SIG-M5 treated with dmso at 0.1 percent for 504 hours (cell line): ENCODE results near the gene NPAS3.

Experiments
- DNase-seq: peaks from one replicate; lab custom pipeline; 2025; ENCODE audit not compliant: unreplicated experiment; lab: John Stamatoyannopoulos, UW

NPAS3 gene

DNA sequence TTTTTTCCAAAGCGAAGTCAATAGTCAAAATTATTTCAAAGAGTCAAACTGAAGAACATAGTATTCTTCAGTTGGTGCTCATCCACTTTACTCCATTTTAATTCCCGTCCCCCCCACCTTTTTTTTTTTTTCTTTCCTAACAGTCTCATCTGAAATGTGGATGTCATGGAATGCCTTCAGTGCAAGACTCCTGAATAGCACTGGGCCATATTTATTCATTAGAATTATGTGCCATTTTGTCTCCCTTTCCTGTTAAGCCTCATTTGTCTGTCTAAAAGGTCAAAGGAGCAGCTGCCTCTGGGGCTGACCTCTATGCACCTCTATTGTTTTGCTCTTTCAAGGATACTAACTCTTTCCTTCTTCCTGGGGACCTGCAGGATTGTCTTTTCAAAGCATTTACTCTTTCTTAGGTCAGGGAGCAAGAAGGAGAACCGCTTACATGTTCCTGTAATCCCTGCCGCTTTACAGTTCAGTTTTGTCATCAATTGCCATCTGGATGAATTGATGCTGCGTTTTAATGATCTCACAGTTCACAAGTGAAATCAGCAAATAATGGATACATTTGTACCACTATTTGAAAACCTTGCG, 310.6 kb downstream of the NPAS3 start:
- no peak for DNase-seq

DNA sequence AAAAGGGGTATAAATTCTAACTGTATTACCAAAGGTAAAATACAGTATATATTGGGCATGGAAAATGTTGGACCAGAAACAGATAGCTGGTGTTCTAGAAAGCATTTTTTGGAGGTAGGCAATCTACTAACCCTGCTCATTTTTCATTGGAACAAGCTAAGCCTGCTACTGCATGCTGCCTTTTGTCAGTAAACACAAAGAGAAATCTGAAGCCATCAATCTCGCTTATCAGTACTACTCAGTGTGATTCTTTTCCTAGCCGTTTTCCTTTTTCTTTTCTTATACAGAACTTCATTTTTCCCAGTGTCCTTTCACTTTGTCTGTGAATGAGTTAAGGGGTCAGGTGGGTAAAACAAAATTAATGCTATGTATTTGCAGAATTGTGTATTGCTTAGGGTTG, 312.3 kb downstream of the NPAS3 start:
- DNase-seq: no peak

DNA sequence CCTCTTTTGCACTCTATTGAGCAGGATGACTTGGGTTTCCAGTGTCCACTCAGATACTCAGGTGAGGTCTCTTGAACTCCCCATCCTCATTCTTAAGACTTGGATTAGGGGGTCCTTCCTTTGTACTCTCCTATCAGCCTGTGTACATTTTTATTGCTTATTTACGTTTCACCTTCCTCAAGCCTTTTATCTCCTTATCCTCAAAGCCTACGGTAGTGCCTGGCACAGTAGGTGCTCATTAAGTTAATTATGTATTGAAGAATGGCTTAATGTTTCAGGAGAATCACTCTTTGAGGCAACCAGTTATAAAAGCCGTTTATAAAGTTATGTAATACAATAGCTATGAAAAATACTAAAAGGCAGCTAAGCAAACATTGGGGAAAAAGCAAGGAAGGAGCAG, 315.7 kb downstream of the NPAS3 start:
- DNase-seq: no peak

DNA sequence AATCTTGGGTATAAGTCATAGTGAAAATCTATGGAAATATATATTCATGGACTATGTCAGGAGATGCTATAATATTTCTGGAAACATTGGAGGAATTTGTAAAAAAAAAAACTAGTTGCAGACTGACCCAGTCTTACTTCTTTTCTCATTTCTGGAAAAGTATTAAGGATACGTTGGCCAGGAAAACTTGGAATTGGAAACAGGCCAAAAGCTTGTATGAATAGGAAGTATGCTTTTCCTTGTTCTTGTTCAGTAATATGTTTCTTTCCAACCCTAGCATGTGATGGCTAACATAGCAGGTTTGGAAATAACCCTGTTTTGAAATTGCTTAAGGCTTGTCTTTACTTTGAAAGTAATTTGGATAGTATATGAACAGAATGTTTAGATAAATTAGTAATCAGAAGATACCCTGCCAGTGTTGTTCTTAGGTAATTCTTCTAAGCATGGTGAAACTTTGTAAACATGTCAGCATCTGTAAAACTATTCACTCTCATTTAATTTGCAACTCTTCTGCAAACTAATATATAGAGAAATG, 316.2 kb downstream of the NPAS3 start:
- DNase-seq: no peak

DNA sequence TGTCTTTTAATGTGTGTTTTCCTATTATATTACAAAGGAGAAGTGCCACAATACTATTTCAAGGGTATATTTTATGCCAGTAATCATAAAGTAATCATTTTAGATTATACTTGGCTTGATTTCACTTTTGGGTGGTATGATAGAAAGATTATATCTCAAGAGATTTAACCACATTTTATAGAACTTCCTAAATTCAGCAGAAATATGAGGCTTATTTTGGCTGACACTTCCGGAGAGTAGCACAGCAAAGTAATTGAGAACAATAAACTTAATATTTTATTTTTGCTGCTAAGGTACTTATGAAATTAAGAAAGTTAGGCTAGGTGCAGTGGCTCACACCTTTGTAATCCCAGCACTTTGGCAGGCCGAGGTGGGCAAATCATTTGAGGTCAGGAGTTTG, 319.1 kb downstream of the NPAS3 start:
- no peak for DNase-seq

DNA sequence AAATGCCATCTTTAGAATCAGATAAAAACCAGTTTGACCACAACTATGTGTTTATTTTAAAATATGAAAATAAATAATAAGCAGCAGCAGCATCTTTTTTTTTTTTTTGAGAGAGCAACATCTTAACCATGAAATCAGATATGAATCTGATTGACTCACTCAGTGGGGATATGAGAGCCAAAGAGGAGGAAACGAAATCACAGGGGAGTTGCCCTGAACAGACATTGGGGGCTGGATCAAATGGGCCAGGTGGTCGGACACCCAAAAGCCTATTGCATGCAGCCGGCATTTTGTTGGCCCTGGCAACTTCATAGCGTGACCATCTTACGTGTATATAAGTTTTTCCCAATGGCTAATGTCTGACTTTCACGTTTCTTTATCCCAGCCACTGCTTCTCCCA, 321.1 kb downstream of the NPAS3 start:
- no peak for DNase-seq

DNA sequence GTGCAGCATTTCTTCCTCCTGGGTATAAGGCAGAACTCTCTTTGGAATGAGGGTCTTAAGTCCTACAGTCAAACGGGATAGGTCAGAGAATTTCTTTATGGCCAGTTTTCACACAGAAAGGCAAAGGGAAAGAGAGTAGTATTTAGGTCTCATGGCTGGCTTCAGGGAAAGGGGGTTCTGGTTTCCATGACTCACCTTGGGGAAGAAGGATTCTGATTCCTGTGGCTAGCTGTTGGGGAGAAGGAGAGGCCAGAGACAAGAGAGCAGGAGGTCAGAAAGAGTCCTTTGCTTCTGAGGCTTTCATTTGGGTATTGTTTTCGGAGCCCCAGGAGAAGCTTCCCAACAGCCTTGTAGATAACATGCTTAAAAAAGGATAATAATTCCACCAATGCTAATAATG, 332.5 kb downstream of the NPAS3 start:
- DNase-seq: no peak

DNA sequence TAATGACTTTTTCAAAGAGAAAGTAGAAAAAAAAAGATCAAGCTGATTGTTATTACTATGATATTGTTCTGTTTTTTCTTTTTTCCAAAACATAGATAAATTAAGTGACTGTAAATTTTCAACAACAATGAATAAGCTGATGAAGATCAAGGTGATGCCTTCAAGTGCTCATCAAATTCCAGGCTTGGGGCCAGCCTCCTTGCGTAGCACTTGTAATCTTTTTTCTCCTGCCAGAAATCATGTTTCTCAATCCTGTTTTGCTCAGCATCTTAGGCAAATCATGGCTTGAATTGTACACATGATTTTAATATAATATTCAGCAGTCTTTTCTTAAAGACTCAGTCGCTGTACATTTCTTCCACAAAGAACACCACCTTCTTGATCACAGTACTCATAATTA, 333.2 kb downstream of the NPAS3 start:
- no peak for DNase-seq

DNA sequence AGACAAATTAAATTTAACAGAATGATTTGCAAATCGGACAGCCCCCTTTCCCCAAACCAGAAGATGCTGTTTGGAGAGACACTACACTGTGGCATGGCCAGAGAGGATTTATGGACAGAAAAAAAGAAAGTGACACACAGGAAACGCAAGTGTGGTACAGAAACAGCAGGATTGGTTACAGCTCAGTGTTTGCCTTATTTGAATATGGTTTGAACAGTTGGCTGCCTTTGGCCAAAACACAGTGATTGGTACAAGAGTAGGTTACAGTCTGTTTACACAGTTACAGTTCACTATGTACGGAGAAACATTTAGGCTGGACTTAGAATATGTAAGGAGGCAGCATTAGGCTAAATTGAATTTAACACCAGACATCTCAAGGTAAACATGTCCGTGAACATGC, 335.3 kb downstream of the NPAS3 start:
- DNase-seq: no peak

DNA sequence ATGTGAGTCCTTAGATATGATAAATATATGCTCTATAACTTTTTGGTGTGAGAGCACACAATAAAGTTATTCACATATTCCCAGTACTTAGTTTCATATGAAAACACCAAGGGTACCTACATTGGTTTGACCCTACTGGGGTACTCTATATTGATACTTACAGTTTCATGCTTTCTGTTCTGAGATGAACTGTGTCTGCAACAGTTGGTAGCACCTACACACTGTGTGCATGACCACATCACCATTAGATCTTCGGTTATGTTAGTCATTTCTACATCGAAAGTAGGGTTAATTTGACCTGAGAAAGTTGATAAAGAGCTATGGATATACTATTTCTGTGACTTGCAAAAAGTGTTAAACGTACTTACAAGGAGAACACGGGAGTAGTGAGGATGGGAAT, 337.2 kb downstream of the NPAS3 start:
- DNase-seq: no peak

DNA sequence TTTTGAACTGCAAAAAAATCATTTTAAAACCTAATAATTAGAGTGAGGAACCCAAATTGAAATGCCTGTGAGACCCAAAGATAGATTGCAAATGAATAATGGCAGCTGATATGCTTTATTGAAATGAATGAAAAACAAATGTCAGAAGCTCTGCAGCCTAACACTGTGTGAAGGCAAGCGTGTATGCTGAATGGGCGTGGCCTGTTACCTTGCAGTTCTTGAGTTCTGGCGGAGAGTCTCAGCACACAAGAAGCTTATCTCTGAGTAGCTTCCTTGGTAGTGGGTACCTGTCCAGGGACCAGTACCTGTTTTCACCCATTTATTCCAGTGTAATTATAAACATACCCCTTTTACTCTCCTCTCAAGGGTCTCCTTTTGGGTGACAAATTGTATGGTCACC, 341.2 kb downstream of the NPAS3 start:
- no peak for DNase-seq

DNA sequence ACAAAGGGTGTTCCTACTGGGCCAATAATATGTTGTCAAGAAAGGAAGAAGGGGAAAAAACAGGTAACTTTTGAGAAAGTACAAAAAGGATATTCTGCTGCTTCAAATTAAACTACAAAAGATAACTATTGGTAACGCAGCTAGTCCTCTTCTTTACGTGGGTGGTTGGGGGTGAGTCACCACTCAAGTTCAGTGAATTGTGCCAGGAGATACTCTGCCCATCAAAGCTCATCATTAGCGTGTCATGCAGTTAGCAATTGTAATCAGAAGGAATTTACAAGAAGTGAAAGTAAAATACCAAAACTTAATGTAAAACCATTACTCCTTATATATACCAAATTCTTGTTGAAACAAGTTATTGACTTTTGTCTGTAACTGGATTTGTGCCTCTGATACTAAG, 342.0 kb downstream of the NPAS3 start:
- no peak for DNase-seq

DNA sequence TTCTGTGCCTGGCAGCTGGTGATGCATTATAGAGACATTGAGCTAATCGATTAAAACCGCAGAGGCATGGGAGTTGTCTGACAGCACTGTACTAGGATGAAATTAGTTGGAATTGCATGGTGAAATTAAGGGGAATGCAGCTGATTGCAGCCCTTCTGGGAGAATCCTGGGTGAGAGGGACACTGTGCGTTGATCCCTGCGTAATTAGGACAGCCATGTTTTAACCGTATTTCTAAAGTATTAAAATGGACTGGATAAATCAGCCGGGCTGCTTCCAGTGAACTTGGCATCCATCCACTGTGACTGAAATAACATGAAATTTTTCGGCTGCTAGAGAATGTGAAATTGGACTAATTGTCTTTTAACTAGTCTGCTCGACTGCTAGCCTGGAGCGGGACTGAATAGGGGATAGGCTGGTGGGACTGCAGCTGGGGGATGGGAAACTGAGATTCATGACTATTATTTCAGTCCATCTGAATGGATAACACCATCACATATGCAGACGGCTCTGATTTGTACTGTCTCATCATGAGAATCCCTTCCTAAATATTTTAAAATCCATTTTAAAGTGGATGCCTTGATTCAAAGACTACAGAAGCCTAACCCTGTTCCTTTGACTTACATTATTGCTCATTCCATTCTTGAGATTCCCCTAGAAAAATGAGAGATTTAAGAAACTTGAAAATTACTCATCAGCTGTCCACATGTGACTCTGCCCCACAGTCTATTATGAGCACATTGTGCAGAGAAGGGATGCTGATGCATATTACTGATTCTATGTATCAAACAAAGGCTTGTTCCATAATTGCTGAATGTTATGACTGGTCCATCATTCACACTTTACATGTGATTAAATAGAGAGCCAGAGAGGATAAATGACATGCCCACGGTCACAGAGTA, 343.9 kb downstream of the NPAS3 start:
- no peak for DNase-seq

DNA sequence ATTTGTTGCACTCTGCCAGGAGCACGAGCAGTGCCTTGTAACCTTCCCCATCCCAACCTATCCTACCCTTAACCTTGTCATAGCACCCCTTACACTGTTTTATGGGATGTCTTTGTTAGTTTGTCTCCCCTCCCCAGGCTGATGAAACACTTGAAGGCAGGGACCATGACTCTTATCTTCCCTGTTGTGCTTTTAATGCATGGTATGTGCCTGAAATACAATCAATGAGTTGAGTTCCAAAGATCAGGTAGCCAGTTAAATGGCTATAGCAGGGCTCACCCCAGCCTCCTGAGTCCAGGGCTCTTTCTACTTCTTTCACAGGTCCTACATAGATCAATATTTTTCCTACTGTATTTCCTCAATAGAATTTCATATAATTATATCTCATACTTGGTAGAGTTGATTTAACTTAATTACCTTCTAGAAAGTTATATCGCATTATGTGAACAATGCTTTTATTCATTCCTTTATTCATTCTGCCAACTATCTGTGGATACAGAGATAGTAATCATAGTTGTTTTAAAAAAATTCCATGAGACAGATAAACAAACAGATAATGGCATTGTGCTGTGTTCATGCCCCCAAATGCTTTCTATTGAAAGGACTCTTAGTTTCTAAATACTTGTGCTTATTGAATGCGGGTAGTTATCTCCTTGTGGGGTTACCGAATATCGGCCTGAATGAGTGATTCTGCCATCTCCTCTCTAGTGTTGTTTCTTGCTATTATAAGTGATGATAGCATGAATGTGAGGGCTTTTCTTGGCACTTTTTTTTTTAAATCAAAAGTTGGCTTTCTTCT, 347.4 kb downstream of the NPAS3 start:
- no peak for DNase-seq

DNA sequence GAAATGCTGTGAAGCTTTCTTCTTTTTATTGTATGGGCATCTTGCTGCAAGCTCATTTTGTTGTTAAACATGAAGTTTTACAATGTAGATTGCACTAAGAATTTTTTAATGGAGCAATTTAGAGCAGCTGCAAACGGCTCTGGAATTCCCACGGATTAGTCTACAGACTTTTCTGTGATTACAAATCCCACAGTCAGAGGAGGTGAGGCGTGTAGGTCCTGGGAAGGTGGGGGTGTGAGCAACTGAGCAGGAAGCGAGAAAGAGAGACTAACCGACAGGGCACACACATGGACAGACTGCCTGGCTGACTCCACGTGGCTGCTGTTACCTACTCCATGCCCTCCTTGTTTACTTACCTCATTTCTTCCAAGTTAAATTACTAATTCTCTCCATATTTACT, 348.5 kb downstream of the NPAS3 start:
- no peak for DNase-seq

DNA sequence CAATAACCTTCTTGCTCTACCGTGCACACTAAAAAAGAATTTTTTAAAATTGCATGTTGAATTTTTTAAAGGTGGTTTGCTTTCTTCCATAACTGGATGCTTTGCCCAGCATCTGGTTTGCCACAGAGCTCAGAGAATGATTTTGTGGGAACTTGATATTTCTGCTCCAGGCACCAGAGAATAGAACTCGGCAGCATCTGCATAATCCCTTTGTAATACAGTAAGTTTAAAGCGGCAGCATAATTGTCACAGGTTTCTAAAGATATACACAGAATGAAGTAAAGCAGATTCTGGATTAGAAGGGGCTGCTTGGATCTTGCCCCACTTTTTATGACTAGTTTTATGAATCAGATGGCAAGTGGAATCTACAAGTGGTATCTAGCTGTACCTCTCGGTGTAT, 352.0 kb downstream of the NPAS3 start:
- DNase-seq: no peak

DNA sequence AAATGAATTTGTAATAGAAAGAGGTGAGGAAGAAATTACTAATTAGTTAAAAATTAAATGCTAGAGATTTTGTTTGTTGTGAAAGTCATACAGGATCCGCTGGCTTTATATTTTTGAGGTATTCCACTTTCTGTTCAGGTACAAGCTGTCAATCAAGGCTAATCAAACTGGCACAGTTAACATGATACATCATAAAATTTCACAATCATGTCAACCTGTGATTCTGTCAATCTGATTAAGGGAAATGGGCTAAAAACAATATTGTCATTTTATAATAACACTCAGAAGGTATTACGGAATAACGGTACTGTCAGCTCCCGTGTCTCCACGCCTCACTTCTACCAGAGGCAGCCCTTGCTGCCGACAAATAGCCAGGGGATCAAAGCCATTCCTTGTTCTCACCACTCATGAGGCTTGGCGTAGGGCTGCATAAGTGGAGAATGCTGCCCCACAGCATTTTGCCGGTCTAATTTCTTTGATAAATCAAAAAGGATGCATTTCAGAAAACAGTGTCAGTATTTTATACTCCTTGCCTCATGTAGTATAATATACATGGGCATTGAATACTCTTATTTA, 352.9 kb downstream of the NPAS3 start:
- DNase-seq: no peak

DNA sequence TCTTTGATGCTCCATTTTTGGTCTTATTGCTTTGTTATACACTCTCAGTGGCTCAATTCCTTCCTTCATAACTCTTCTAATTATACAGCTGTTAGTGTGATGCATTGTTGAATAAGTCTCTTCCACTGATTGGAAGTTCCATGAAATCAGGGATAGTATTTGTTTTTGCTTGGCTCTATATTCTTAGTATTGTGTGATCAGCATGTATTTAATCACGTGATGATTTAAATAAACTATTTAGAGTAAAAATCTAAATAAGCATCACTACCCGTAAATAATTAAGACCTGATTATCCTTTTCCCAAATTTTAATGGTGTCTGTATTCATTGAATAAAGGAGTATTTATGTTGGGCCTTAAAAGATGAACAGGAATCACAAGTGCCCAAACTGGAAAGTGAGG, 355.7 kb downstream of the NPAS3 start:
- DNase-seq: no peak

DNA sequence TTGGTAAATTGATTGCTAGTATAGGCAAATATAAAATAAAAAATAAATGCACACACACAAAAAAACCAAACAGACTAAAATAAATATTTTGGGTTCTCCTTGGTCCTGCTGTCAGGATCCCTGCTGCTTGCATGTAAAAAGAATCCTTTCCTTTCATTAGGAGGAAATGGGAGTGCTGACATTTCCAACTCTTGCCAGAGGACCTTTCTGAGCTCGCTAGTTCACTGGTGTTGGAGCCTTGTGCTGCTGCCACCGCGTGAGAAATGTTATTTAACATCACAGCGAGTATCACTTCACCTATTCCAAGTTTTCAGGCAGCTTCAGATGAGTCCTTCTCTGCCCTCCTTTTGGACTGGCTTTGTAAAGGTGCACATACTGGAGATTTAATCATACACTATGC, 358.9 kb downstream of the NPAS3 start:
- DNase-seq: no peak

DNA sequence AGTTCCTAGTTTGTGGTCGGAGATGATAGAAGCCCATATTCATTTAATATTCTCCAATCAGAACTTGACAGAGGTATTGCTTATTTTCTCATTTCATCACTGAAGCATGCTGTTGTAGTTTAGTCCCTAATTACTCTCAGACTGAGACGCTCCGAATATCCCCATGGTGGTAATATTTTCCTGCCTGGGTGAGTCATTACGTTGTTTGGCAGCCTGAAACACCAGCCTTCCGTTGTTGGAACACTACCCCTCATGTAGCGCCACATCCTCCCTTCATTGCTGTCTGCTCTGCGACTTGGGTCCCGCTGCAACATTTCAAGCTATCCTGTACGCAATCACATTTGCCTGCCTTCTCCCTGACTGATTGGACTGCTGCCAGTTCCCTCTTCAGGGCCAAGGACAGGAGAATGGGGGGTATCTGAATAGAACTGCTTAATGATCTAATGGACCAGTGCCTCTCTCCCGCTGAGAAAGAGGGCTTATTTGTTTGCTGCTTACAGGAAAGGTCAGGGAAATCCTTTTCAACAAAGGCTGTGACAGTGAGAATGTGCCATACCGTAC, 369.1 kb downstream of the NPAS3 start:
- no peak for DNase-seq

DNA sequence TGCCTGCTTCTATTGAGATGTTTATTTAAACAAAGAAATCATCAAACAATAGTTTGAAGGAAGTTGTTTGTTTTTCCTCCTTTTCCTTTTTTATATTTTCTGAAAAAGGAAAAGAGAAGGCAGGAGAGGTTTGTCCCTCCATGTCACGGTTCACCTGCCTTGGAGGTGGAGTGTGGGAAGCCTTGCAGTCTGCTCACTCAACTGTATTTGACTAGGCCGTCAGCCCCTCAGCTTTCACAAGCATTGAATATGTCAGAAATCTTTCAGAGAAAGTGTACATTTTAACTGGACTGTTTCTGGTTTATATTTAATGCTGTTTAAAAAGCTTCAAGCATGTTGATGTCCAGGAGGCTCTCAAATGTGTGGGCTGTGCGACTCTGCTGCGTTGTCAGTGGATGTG, 370.4 kb downstream of the NPAS3 start:
- no peak for DNase-seq
